Transverse colon (tissue), 4 donors: ENCODE results near the gene MTSS2. TPM values are rescaled to one million over a fixed set of nuclear protein-coding genes. Genes with fewer than 3 reads are reported as not detected.

Experiments used
- DNase-seq: peaks from one replicate; pipeline ENCODE4 v3.0.0-alpha.2; 2019
- H3K27ac ChIP-seq, 4 donors: fragments of 200-600 bp; sonication (generic); 2 replicates each; pipeline ENCODE4 v1.5.1; 2016 to 2018; ENCODE audit warnings: inconsistent platforms in 4 of 4
- H3K27me3 ChIP-seq: fragments of 200-600 bp; sonication (generic); 2 replicates; pipeline ENCODE4 v1.5.1; 2017; ENCODE audit warnings: inconsistent platforms
- H3K36me3 ChIP-seq, 4 donors: fragments of 200-600 bp; sonication (generic); 2 replicates each; pipeline ENCODE4 v1.5.1; 2017 to 2019; ENCODE audit warnings: inconsistent platforms in 4 of 4
- H3K4me1 ChIP-seq, 4 donors: fragments of 200-600 bp; sonication (generic); 2 replicates each; pipeline ENCODE4 v1.5.1; 2017 to 2020; ENCODE audit warnings: inconsistent platforms in 4 of 4
- H3K4me3 ChIP-seq, 4 donors: fragments of 200-600 bp; sonication (generic); 1 replicate in 1 of 4; 2 replicates in 3 of 4; pipeline versions ENCODE4 v1.5.1 to v1.6.1; 2017 to 2019; ENCODE audit warnings: inconsistent platforms in 4 of 4
- H3K9me3 ChIP-seq, 2 donors: fragments of 200-600 bp; sonication (generic); 2 replicates each; pipeline ENCODE4 v1.5.1; 2017 to 2019; ENCODE audit warnings: inconsistent platforms in 2 of 2
- EP300 ChIP-seq: sonication (generic); formaldehyde crosslinking; IDR thresholded peaks from one replicate; pipeline ENCODE4 v1.6.1; 2017; ENCODE audit warnings: antibody characterized with exemption, low read depth
- POLR2A ChIP-seq: fragments of 450-650 bp; IDR thresholded peaks from one replicate; pipeline ENCODE4 v1.6.1; 2016; ENCODE audit warnings: antibody characterized with exemption, mild to moderate bottlenecking, moderate library complexity
- POLR2AphosphoS5 ChIP-seq, 3 donors: sonication (generic); formaldehyde crosslinking; IDR thresholded peaks; one replicate each; pipeline ENCODE4 v1.6.1; 2016; ENCODE audit warnings: antibody characterized with exemption in 3 of 3
- WGBS, 2 donors: methylation state at CpG; one replicate each; pipeline ENCODE4 v1.1.5; 2018; ENCODE audit warnings: low coverage in 1 of 2; 5-methylcytosine and 5-hydroxymethylcytosine counted together
- in situ Hi-C, 4 donors: fragments of 200-750 bp; cut with MboI; loops; one replicate each; pipeline versions ENCODE4 v1.15.0 to v1.15.1; 2017; ENCODE audit warnings: low sequenced_read_pairs in 3 of 4, low pct_ligation_motif_present in 1 of 4, low pct_unique_long_range_greater_than_20kb in 1 of 4
- intact Hi-C: fragments of 100-400 bp; cut with DNase I; formaldehyde crosslinking; loops from one replicate; pipeline ENCODE4 v1.15.1; 2023; ENCODE audit warnings: low total_unique reads
- total RNA-seq, 4 donors: library from RNA; depleted of rRNA; stranded (reverse); fragments of >200 nt; gene quantifications; one replicate each; pipeline ENCODE4 v1.1.0, GENCODE V29; 2016
- TF ChIP-seq, protein P1 (sequence below), 5 experiments: fragments of 200-600 bp in 3 of 5; fragments of 450-650 bp in 2 of 5; sonication (generic) in 3 of 5; IDR thresholded peaks; 1 replicate in 2 of 5; 2 replicates in 3 of 5; pipeline ENCODE4 v1.5.1; 2016 to 2017; ENCODE audit warnings: antibody characterized with exemption in 5 of 5, inconsistent platforms in 3 of 5, mild to moderate bottlenecking in 2 of 5, moderate library complexity in 1 of 5

Gene MTSS2
- total RNA-seq, 4 donors from 2014 or later, result 13.9 to 149 (median 33.8) TPM

DNA sequence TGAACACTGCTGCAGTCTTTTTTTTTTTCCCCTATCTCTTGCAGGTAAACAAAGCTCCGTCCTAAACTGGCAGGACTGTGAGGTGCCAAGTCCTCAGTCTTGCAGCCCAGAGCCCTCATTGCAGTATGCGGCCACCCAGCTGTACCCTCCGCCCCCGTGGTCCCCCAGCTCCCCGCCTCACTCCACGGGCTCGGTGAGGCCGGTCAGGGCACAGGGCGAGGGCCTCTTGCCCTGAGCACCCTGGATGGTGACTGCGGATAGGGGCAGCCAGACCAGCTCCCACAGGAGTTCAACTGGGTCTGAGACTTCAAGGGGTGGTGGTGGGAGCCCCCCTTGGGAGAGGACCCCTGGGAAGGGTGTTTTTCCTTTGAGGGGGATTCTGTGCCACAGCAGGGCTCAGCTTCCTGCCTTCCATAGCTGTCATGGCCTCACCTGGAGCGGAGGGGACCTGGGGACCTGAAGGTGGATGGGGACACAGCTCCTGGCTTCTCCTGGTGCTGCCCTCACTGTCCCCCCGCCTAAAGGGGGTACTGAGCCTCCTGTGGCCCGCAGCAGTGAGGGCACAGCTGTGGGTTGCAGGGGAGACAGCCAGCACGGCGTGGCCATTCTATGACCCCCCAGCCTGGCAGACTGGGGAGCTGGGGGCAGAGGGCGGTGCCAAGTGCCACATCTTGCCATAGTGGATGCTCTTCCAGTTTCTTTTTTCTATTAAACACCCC lies 25.7 kb downstream of the MTSS2 start:
- Histone ChIP-seq H3K4me1 (peaks cover 0 to 14% (median 9%) of the 10 kb centered on the region in 4 donors), H3K27ac (no peak overlapping the region), H3K4me3 (no peak overlapping the region), H3K36me3 (peaks cover 0 to 10% (median 3%) of the 10 kb centered on the region in 4 donors), H3K27me3 (no peaks in the 10 kb centered on the region), H3K9me3 (no peaks in the 10 kb centered on the region)
- no peak for TF ChIP-seq POLR2A
- TF ChIP-seq, protein P1, sequence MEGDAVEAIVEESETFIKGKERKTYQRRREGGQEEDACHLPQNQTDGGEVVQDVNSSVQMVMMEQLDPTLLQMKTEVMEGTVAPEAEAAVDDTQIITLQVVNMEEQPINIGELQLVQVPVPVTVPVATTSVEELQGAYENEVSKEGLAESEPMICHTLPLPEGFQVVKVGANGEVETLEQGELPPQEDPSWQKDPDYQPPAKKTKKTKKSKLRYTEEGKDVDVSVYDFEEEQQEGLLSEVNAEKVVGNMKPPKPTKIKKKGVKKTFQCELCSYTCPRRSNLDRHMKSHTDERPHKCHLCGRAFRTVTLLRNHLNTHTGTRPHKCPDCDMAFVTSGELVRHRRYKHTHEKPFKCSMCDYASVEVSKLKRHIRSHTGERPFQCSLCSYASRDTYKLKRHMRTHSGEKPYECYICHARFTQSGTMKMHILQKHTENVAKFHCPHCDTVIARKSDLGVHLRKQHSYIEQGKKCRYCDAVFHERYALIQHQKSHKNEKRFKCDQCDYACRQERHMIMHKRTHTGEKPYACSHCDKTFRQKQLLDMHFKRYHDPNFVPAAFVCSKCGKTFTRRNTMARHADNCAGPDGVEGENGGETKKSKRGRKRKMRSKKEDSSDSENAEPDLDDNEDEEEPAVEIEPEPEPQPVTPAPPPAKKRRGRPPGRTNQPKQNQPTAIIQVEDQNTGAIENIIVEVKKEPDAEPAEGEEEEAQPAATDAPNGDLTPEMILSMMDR (IDR thresholded peaks at IDR 0.05), result no peak
- no peak for TF ChIP-seq EP300
- TF ChIP-seq POLR2AphosphoS5 (IDR thresholded peaks at IDR 0.05), result no peak
- 76% methylated on average over 16 of the region's 16 CpGs; no CpG with 5 or more reads in 1 of the 2 donors for WGBS, 2 donors
- in situ Hi-C loops (loop anchor here (10.0 to 25.0 kb wide), 4 partner anchors 125 to 298 kb away; partner anchors contain the start of genes COG4 (in 1 of the 4) and SF3B3 (in 1 of the 4)), intact Hi-C loops (loop anchor here (10.0 kb wide), 2 partner anchors 95 to 295 kb away; no protein-coding TSS in a partner anchor)
- no peak for DNase-seq

DNA sequence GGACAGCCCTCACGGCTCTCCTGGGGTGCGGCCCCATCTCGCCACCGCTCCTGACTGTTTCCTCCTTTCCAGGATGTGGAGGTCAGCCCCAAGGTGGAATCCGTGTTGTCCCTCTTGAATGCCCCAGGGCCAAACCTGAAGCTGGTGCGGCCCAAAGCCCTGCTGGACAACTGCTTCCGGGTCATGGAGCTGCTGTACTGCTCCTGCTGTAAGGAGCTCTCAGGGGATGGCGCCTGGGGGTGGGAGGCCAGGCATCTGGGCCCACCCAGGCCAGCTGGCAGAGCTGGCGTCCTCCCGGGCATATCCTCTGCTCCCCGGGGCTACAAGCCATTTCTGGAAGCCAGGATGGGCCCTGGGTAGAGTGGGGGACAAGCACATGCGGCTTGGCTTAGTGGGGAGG lies 26.3 kb downstream of the MTSS2 start:
- intact Hi-C loops (loop anchor here (10.0 kb wide), 2 partner anchors 95 to 295 kb away; no protein-coding TSS in a partner anchor), in situ Hi-C loops (loop anchor here (10.0 to 25.0 kb wide), 4 partner anchors 125 to 297 kb away; partner anchors contain the start of genes COG4 (in 1 of the 4) and SF3B3 (in 1 of the 4))
- WGBS, 2 donors, result 80% methylated on average over 12 of the region's 12 CpGs; no CpG with 5 or more reads in 1 of the 2 donors
- H3K27me3 ChIP-seq, result no peaks in the 10 kb centered on the region
- TF ChIP-seq EP300 (no peak), POLR2AphosphoS5 (IDR thresholded peaks at IDR 0.05) (no peak), POLR2A (no peak)
- TF ChIP-seq, protein P1 (IDR thresholded peaks at IDR 0.05), result no peak
- H3K4me1 ChIP-seq, result peaks cover 0 to 14% (median 9%) of the 10 kb centered on the region in 4 donors
- H3K4me3 ChIP-seq, result no peak overlapping the region
- DNase-seq, result no peak
- peaks cover 0 to 10% (median 1%) of the 10 kb centered on the region in 4 donors for H3K36me3 ChIP-seq
- no peaks in the 10 kb centered on the region for H3K9me3 ChIP-seq
- no peak overlapping the region for H3K27ac ChIP-seq

DNA sequence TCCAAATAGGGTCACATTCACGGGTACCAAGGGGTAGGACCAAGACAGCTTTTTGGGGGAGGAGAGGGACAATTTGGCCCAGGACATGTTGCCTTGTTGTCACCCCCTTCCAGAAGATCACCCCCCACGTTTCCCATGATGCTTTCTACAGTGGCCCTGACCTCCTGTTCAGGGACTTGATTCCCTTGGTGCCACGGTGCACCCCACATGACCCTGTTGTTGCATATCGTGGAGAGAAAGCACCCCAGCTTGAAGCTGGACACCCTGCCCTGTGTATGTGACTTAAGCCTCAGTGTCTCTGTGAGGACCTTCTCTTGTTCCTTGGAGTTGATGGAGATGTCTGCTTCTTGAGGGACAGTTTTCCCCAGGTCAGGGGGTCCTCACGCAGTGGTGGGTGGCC lies 26.9 kb downstream of the MTSS2 start:
- DNase-seq, result no peak
- WGBS, 2 donors, result 74 to 100% methylated on average over 1 to 5 of the region's 5 CpGs
- Histone ChIP-seq H3K27ac (no peak overlapping the region), H3K27me3 (no peaks in the 10 kb centered on the region), H3K9me3 (no peaks in the 10 kb centered on the region), H3K4me3 (no peak overlapping the region), H3K4me1 (peaks cover 3 to 19% (median 10%) of the 10 kb centered on the region in 4 donors), H3K36me3 (peaks cover 0 to 8% (median 0%) of the 10 kb centered on the region in 4 donors)
- in situ Hi-C loops, result loop anchor here (10.0 to 25.0 kb wide), 4 partner anchors 124 to 297 kb away; partner anchors contain the start of genes COG4 (in 1 of the 4) and SF3B3 (in 1 of the 4)
- TF ChIP-seq POLR2A (no peak), POLR2AphosphoS5 (IDR thresholded peaks at IDR 0.05) (no peak), EP300 (no peak)
- TF ChIP-seq, protein P1 (IDR thresholded peaks at IDR 0.05), result no peak
- intact Hi-C loops, result loop anchor here (10.0 kb wide), 2 partner anchors 94 to 294 kb away; no protein-coding TSS in a partner anchor

DNA sequence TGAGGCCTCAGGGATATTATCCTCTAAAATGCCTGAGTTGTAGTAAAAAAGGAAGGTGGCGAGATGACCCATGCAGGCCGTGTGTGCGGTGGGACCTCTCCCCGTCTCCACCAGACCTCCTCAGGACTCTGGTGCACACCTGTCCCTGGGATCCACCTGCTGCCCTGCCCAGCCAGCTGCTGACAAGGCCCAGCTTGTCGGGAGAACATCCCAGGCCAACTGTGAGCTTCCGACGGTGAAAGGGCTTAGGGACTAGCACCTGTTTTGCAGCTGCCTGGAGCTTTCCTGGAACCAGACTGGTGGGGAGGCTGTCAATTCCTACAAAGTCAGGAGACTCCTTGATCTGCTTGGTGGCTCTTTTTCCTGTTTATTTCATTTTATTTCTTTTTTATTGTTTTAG lies 27.9 kb downstream of the MTSS2 start:
- TF ChIP-seq POLR2AphosphoS5 (IDR thresholded peaks at IDR 0.05), result no peak
- TF ChIP-seq, protein P1 (IDR thresholded peaks at IDR 0.05), result no peak
- no peak for TF ChIP-seq EP300
- TF ChIP-seq POLR2A, result no peak
- no peaks in the 10 kb centered on the region for H3K9me3 ChIP-seq
- no peaks in the 10 kb centered on the region for H3K27me3 ChIP-seq
- H3K4me3 ChIP-seq, result no peak overlapping the region
- H3K27ac ChIP-seq, result no peak overlapping the region
- WGBS, 2 donors, result 66 to 83% methylated on average over 3 to 7 of the region's 7 CpGs
- in situ Hi-C loops (loop anchor here (10.0 to 25.0 kb wide), 4 partner anchors 123 to 296 kb away; partner anchors contain the start of genes COG4 (in 1 of the 4) and SF3B3 (in 1 of the 4)), intact Hi-C loops (loop anchor here (10.0 kb wide), 2 partner anchors 93 to 293 kb away; no protein-coding TSS in a partner anchor)
- no peaks in the 10 kb centered on the region for H3K36me3 ChIP-seq
- DNase-seq, result no peak
- peaks cover 3 to 20% (median 8%) of the 10 kb centered on the region in 4 donors for H3K4me1 ChIP-seq
